SJCRH30 (cell line): Measurements from ENCODE around the gene CCT3. TPM values are rescaled to one million over a fixed set of nuclear protein-coding genes. Genes with fewer than 3 reads are reported as not detected.
A peak's percentile ranks its signal among the peaks of the same experiment; 100 is the strongest.

ENCODE experiments used
- DNase-seq, 2 experiments: peaks; one replicate each; pipeline ENCODE4 v3.0.0-alpha.2; 2015 to 2020
- H3K27ac ChIP-seq: fragments of 250-450 bp; sonication (Bioruptor Pico); 2 replicates; pipeline ENCODE4 v1.5.1; 2020; ENCODE audit warnings: mild to moderate bottlenecking, moderate library complexity
- H3K27me3 ChIP-seq: fragments of 250-450 bp; sonication (Bioruptor Pico); 2 replicates; pipeline ENCODE4 v1.5.1; 2020; ENCODE audit warnings: mild to moderate bottlenecking, moderate library complexity
- H3K36me3 ChIP-seq: fragments of 250-450 bp; sonication (Bioruptor Pico); 2 replicates; pipeline ENCODE4 v1.5.1; 2020; ENCODE audit warnings: mild to moderate bottlenecking, moderate library complexity
- H3K4me1 ChIP-seq: fragments of 250-450 bp; sonication (Bioruptor Pico); 2 replicates; pipeline ENCODE4 v1.5.1; 2020; ENCODE audit warnings: mild to moderate bottlenecking, moderate library complexity
- H3K4me3 ChIP-seq: fragments of 250-450 bp; sonication (Bioruptor Pico); 2 replicates; pipeline ENCODE4 v1.5.1; 2020; ENCODE audit warnings: mild to moderate bottlenecking, moderate library complexity
- H3K9me3 ChIP-seq: fragments of 250-450 bp; sonication (Bioruptor Pico); replicated peaks from 2 replicates; pipeline ENCODE4 v1.5.1; 2020; ENCODE audit warnings: mild to moderate bottlenecking, moderate library complexity
- total RNA-seq: library from RNA; depleted of rRNA; stranded (reverse); fragments of >200 nt; shearing (Covaris generic); gene quantifications from 2 replicates; pipeline ENCODE4 v1.2.3, GENCODE V29; 2014

The CCT3 gene
- total RNA-seq, 1 experiment from 2014 or later = 313 TPM

- no peak for DNase-seq
- Histone ChIP-seq H3K9me3 (no peaks in the 10 kb centered on the region), H3K27ac (peak within 1 kb of the TSS; percentile 87; the same call in 1 of the 2 replicates), H3K4me3 (peak within 1 kb of the TSS; percentile 91), H3K36me3 (0 out of 2 replicates have a peak, but pooled peaks cover 2% of the 10 kb centered on the region), H3K4me1 (peaks cover 9% of the 10 kb centered on the region), H3K27me3 (no peaks in the 10 kb centered on the region)
Observed at GRCh38 chr1:156284112-156284511, 54.0 kb downstream of the CCT3 start, which contains the start of gene TMEM79. Gene TMEM79, plus strand, starts transcription at chr1:156284325. Its CDS starts 902 bp downstream, at chr1:156285227.

DNA sequence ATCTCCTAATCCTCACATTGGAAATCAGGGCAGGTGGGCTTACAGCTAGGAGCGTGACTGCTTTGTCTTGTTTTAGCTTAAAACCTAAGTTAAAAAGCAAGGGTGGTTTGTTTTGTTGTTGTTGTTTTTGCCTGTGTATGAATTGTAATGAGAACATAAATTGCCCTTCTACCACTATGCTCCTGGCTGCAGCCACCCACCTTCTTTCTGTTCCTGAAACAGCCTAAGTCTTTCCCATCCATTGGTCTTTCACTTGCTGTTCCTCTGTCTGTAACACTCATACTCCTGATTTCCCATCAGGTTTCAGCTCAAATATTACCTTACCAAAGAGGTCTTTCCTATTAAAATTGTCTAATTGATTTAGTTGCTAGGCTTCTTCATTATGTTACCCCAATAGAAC lies 54.6 kb downstream of the CCT3 start:
- no peaks in the 10 kb centered on the region for H3K9me3 ChIP-seq
- no peaks in the 10 kb centered on the region for H3K27me3 ChIP-seq
- H3K36me3 ChIP-seq = peaks cover 4% of the 10 kb centered on the region
- peak overlapping the region; percentile 91 for H3K4me3 ChIP-seq
- no peak for DNase-seq
- peaks cover 9% of the 10 kb centered on the region for H3K4me1 ChIP-seq
- H3K27ac ChIP-seq = peak overlapping the region; percentile 87; the same call in 1 of the 2 replicates

DNA sequence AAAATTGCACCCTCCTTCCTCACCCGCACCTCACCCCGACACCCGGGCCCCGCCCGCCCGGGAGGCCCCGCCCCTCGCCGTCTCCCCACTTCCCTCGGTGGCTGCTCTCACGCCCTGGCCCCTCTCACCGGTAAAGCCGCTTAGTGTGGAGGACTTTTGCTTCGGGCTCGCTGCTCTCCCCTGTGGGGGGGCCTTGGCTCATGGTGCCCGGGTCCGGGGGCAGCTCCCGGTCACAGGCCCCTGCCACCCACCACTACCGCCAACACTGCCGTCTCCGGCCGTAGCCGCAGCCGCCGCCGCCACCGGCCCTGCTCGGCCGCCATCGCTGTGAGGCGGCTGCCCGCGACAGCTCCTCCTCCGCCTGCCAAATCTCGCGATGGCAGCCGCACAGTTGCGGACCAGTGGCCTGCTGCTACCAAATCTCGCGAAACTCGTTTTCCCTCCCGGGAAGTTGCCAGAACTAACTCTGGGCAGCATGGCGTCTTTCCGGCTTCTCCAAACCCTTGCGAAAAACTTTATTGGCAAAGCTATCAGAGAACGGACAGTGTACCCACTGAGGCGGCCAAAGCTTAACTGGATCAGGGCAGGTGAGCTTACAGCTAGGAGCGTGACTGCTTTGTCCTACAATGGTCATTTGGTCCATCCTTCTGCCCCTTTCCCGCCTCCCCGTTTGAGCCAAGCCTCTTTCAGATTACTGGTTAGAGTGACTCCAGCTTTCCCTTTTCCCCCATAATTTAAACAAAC lies 55.4 kb downstream of the CCT3 start, which contains the start of gene SMG5:
TSS of gene SMG5 (minus strand) at position 347 of the 744 bp plus-strand sequence. CDS start at position 202, 145 bp downstream.
- H3K36me3 ChIP-seq = peaks cover 13% of the 10 kb centered on the region
- peak; percentile 97 to 98 for DNase-seq
- H3K27me3 ChIP-seq = no peaks in the 10 kb centered on the region
- no peaks in the 10 kb centered on the region for H3K9me3 ChIP-seq
- peak within 1 kb of the TSS; percentile 91 for H3K4me3 ChIP-seq
- peaks cover 9% of the 10 kb centered on the region for H3K4me1 ChIP-seq
- peak within 1 kb of the TSS; percentile 87 for H3K27ac ChIP-seq

- peaks cover 9% of the 10 kb centered on the region for H3K4me1 ChIP-seq
- no peaks in the 10 kb centered on the region for H3K9me3 ChIP-seq
- H3K27me3 ChIP-seq = no peaks in the 10 kb centered on the region
- peak overlapping the region; percentile 87 for H3K27ac ChIP-seq
- peak in 1 of 2 experiments; percentile 30 for DNase-seq
- H3K4me3 ChIP-seq = peak overlapping the region; percentile 91
- H3K36me3 ChIP-seq = peaks cover 16% of the 10 kb centered on the region
Observed at GRCh38 chr1:156281693-156282478, 56.2 kb downstream of the CCT3 start.

DNA sequence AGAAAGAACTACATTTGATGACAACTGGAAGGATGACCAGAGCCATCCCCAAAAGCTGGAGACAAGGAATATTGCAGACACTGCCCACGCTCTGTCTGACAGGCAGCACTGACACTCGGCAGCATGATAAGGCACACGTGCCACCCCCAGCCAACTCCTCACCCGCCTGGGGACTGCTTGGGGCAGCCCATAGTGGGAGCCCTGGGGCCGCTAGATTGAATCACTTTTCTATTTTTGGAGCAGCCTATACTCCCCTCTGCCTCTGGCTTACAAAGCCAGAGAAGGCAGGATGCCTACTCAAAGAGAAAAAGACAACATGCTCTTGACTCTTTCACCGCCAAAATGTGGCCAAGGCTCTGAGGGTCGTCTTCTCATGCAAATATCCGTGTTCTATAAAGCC lies 56.8 kb downstream of the CCT3 start:
- Histone ChIP-seq H3K27me3 (no peaks in the 10 kb centered on the region), H3K36me3 (peaks cover 22% of the 10 kb centered on the region), H3K4me1 (peaks cover 9% of the 10 kb centered on the region), H3K4me3 (peak overlapping the region; percentile 91), H3K27ac (no peak overlapping the region; the same call in 1 of the 2 replicates), H3K9me3 (no peaks in the 10 kb centered on the region)
- peak; percentile 22 to 33 for DNase-seq

DNA sequence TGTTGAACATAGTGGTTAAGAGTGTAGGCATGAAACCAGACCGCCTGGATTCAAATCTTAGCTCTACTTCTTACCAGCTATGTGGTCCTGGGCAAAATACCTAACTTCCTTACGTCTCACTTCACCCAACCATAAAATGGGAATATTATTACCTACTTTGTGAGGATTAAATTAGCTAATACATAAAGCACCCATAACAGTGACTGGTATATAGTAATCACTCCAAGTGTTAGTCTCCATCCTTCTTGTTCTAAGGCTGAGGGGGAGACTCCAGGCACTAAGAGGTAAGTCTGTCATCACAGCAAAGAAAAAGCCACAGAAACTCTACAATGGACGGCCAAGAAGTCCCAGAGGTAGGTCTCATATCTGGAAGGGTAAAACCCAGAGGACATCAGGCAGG lies 58.3 kb downstream of the CCT3 start:
- H3K36me3 ChIP-seq = peaks cover 33% of the 10 kb centered on the region
- no peaks in the 10 kb centered on the region for H3K9me3 ChIP-seq
- no peak overlapping the region for H3K27ac ChIP-seq
- no peak for DNase-seq
- H3K4me3 ChIP-seq = no peak overlapping the region
- no peaks in the 10 kb centered on the region for H3K27me3 ChIP-seq
- peaks cover 9% of the 10 kb centered on the region for H3K4me1 ChIP-seq

DNA sequence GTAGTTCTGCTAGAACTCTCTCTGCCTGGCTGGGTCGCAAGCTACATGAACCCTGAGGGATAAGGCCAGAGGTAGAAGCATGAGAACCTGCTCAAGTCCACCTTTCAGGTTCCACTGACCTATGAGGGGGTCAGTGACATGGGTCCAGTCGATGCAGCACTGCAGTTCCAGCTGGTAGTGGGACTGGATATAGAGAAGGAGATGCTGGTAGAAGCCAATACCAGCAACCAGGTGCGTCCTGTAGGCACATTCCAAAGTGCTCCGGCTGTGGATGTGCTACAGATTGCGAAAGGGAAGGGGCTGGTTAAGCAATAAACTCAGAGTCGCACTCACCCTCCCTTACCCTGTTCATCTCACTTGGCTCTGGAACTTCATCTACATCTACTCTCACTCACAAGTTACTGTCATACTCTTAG lies 61.1 kb downstream of the CCT3 start:
- H3K27me3 ChIP-seq = no peaks in the 10 kb centered on the region
- H3K9me3 ChIP-seq = no peaks in the 10 kb centered on the region
- no peak for DNase-seq
- peaks cover 9% of the 10 kb centered on the region for H3K4me1 ChIP-seq
- no peak overlapping the region for H3K27ac ChIP-seq
- H3K4me3 ChIP-seq = no peak overlapping the region
- H3K36me3 ChIP-seq = peaks cover 56% of the 10 kb centered on the region

DNA sequence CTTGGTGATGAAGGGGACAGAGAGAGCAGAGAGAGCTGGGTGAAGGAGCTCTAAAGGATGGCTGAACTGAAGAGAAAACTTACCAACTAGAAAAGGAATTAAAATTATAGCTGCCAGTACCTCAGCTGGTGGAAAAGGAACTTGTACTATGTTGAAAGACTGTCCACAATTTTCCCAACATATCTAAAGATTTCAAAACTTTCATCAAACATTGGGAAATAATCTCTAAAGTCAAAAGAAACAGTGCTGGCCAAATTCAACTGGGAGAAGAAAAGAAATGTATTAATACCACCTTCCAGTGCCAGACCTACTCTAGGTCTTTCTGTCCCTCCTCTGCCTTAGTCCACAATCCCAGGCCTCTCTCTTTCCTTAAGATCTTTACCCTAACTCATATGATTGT lies 61.6 kb downstream of the CCT3 start:
- Histone ChIP-seq H3K27ac (no peak overlapping the region), H3K27me3 (no peaks in the 10 kb centered on the region), H3K4me3 (no peak overlapping the region), H3K36me3 (peaks cover 60% of the 10 kb centered on the region), H3K4me1 (peaks cover 7% of the 10 kb centered on the region), H3K9me3 (no peaks in the 10 kb centered on the region)
- no peak for DNase-seq

GRCh38 chr1:156270314-156270713 lies 67.8 kb downstream of the CCT3 start:
- Histone ChIP-seq H3K27ac (no peak overlapping the region), H3K4me3 (no peak overlapping the region), H3K36me3 (peaks cover 79% of the 10 kb centered on the region), H3K4me1 (no peaks in the 10 kb centered on the region), H3K27me3 (no peaks in the 10 kb centered on the region), H3K9me3 (no peaks in the 10 kb centered on the region)
- no peak for DNase-seq

DNA sequence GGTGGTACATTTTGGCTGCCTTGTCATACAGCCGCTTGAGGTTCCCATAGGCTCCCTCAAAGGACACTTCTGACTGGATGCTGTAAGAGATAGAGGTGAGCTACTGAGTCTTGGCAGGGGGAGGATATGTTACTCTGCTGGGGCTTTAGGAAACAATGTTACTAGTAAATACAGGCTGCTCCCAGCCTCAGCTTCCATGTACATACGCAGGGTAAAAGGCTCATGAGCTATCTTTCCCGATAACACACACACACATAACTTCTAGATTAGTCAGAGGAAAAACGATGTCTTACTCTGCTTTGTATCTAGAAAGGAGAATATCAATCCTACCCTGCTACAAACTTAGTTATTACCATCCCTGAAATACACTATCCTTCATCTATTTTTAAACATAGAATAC lies 69.8 kb downstream of the CCT3 start:
- Histone ChIP-seq H3K27ac (no peak overlapping the region), H3K4me1 (no peaks in the 10 kb centered on the region), H3K36me3 (peaks cover 81% of the 10 kb centered on the region), H3K4me3 (no peak overlapping the region), H3K9me3 (no peaks in the 10 kb centered on the region), H3K27me3 (no peaks in the 10 kb centered on the region)
- DNase-seq = no peak

GRCh38 chr1:156266051-156266450 lies 72.0 kb downstream of the CCT3 start:
- Histone ChIP-seq H3K36me3 (peaks cover 76% of the 10 kb centered on the region), H3K9me3 (no peaks in the 10 kb centered on the region), H3K27ac (no peak overlapping the region), H3K27me3 (no peaks in the 10 kb centered on the region), H3K4me1 (peaks cover 5% of the 10 kb centered on the region; the same call in 1 of the 2 replicates), H3K4me3 (no peak overlapping the region)
- DNase-seq = no peak

- Histone ChIP-seq H3K9me3 (no peaks in the 10 kb centered on the region), H3K27ac (no peak overlapping the region), H3K4me3 (no peak overlapping the region), H3K36me3 (peaks cover 84% of the 10 kb centered on the region), H3K27me3 (no peaks in the 10 kb centered on the region), H3K4me1 (peaks cover 13% of the 10 kb centered on the region)
- no peak for DNase-seq
Observed at GRCh38 chr1:156263288-156263655, 74.8 kb downstream of the CCT3 start.

- Histone ChIP-seq H3K27ac (no peak overlapping the region), H3K4me3 (no peak overlapping the region)
- DNase-seq = no peak
Observed at GRCh38 chr1:156262461-156263287, 75.4 kb downstream of the CCT3 start.

DNA sequence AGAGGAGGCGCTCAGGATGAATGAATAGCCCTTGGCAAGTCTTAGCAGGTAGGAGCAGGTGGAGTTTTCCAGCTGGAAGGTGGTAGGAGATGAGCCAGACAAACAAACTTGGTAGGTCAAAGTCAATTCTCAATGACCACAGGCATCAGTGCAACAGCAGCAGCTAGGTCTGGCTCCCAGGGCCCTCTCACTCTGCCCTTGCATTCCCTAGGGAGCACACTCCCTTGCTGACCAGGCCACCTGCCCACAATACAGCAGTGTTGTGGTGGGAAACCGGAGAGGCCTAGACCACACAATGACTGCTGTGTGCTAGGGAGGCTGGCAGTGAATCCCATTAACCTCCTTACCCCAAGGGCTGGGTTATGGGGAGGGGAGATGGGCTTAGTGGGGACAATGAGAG lies 77.2 kb downstream of the CCT3 start:
- Histone ChIP-seq H3K27me3 (no peaks in the 10 kb centered on the region), H3K4me3 (no peak overlapping the region), H3K36me3 (peaks cover 72% of the 10 kb centered on the region), H3K9me3 (no peaks in the 10 kb centered on the region), H3K4me1 (peaks cover 13% of the 10 kb centered on the region), H3K27ac (peak overlapping the region; percentile 43; the same call in 1 of the 2 replicates)
- DNase-seq = peak; percentile 88 to 94

More at GRCh38 chr1:156262461-156263287, 75.4 kb downstream of the CCT3 start:
- no peaks in the 10 kb centered on the region for H3K9me3 ChIP-seq
- H3K36me3 ChIP-seq = peaks cover 84% of the 10 kb centered on the region
- no peaks in the 10 kb centered on the region for H3K27me3 ChIP-seq
- H3K4me1 ChIP-seq = peaks cover 13% of the 10 kb centered on the region
